Inflammatory macrophage treated with lipopolysaccharide for 1 hour (primary cell): ENCODE results near the gene PSMG1.
"Not testable (repeated sequence)": the region's sequence is repeated elsewhere in the genome, so short reads cannot be mapped to it uniquely, and the experiment has no call there.

Experiments used
- DNase-seq, 2 donors: peaks; one replicate each; pipeline ENCODE4 v3.0.0-alpha.2; 2020 to 2022

The PSMG1 gene

GRCh38 chr21:39183272-39184049 lies at the start of gene PSMG1:
TSS of gene PSMG1 (minus strand) at chr21:39183451. CDS start at chr21:39183385, 66 bp downstream.
- DNase-seq = peak; percentile 93 to 97

GRCh38 chr21:39232861-39233291 lies 49.6 kb upstream of the PSMG1 start:
- DNase-seq = peak; percentile 36 to 71

GRCh38 chr21:39224930-39225329 lies 41.7 kb upstream of the PSMG1 start:
- DNase-seq = no peak

- DNase-seq = no peak
Observed at GRCh38 chr21:39221997-39222486, 38.8 kb upstream of the PSMG1 start.

- no peak for DNase-seq
Observed at GRCh38 chr21:39221282-39221996, 38.2 kb upstream of the PSMG1 start.

GRCh38 chr21:39220875-39221274 lies 37.6 kb upstream of the PSMG1 start:
- DNase-seq = not testable (repeated sequence)

GRCh38 chr21:39220150-39220549 lies 36.9 kb upstream of the PSMG1 start:
- DNase-seq = no peak

GRCh38 chr21:39218082-39218409 lies 34.8 kb upstream of the PSMG1 start:
- DNase-seq = no peak

GRCh38 chr21:39217356-39218081 lies 34.3 kb upstream of the PSMG1 start:
- DNase-seq = no peak

- DNase-seq = no peak
Observed at GRCh38 chr21:39216290-39216689, 33.0 kb upstream of the PSMG1 start.

GRCh38 chr21:39215078-39215477 lies 31.8 kb upstream of the PSMG1 start:
- DNase-seq = no peak

- DNase-seq = no peak
Observed at GRCh38 chr21:39209334-39209688, 26.1 kb upstream of the PSMG1 start.

GRCh38 chr21:39208624-39209333 lies 25.5 kb upstream of the PSMG1 start:
- no peak for DNase-seq

GRCh38 chr21:39204134-39204533 lies 20.9 kb upstream of the PSMG1 start:
- no peak for DNase-seq

GRCh38 chr21:39198800-39199199 lies 15.5 kb upstream of the PSMG1 start:
- DNase-seq = no peak

GRCh38 chr21:39197448-39198233 lies 14.4 kb upstream of the PSMG1 start:
- DNase-seq = no peak

- DNase-seq = no peak
Observed at GRCh38 chr21:39196838-39197237, 13.6 kb upstream of the PSMG1 start.

GRCh38 chr21:39196310-39196709 lies 13.1 kb upstream of the PSMG1 start:
- DNase-seq = no peak

- DNase-seq = no peak
Observed at GRCh38 chr21:39193380-39193779, 10.1 kb upstream of the PSMG1 start.

- no peak for DNase-seq
Observed at GRCh38 chr21:39189857-39190604, 6.8 kb upstream of the PSMG1 start.

- peak in 1 of 2 donors; percentile 23 for DNase-seq
Observed at GRCh38 chr21:39188521-39189139, 5.4 kb upstream of the PSMG1 start.
